Prostate gland (tissue), 2 donors: ENCODE measurements around the gene PDYN.

ENCODE experiments used
- POLR2A ChIP-seq: fragments of 450-650 bp; IDR thresholded peaks from one replicate; pipeline ENCODE4 v1.6.1; 2016; ENCODE audit warnings: antibody characterized with exemption, mild to moderate bottlenecking
- TF ChIP-seq, protein P1 (sequence below), 4 experiments: fragments of 200-600 bp in 2 of 4; fragments of 450-650 bp in 2 of 4; sonication (generic) in 2 of 4; IDR thresholded peaks; 1 replicate in 3 of 4; 2 replicates in 1 of 4; pipeline ENCODE4 v1.5.1; 2016 to 2019; ENCODE audit warnings: antibody characterized with exemption in 4 of 4, mild to moderate bottlenecking in 2 of 4, moderate library complexity in 2 of 4

DNA sequence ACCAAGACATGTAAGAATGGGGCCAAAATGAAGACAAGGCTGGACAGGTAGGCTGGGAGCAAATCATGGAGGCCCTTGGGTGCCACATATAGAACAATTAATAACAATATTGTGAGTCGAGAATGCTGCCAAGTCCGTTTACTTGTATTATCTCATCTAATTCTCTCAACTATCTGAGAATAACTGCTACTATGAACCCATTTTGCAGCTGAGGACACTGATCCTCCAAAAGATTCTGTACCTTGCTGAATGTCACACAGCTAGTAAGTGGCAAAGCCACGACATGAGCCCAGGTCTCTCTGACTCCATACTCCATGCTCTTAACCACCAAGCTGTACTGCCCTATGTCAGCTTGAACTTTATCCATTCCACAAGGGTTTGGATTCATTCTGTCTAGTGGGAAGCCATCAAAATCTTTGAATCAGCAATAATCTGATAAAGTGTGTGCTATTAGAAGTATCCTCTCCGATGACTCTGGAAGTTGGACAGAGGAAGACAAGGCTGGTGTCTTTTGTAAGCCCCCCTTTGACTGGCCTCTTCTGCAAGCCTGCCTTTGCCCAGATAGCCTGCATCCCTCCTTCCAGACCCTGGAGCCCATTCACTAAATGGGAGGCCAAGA, 43.5 kb upstream of the PDYN start:
- TF ChIP-seq, protein P1, sequence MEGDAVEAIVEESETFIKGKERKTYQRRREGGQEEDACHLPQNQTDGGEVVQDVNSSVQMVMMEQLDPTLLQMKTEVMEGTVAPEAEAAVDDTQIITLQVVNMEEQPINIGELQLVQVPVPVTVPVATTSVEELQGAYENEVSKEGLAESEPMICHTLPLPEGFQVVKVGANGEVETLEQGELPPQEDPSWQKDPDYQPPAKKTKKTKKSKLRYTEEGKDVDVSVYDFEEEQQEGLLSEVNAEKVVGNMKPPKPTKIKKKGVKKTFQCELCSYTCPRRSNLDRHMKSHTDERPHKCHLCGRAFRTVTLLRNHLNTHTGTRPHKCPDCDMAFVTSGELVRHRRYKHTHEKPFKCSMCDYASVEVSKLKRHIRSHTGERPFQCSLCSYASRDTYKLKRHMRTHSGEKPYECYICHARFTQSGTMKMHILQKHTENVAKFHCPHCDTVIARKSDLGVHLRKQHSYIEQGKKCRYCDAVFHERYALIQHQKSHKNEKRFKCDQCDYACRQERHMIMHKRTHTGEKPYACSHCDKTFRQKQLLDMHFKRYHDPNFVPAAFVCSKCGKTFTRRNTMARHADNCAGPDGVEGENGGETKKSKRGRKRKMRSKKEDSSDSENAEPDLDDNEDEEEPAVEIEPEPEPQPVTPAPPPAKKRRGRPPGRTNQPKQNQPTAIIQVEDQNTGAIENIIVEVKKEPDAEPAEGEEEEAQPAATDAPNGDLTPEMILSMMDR (IDR thresholded peaks at IDR 0.05): no peak
- no peak for TF ChIP-seq POLR2A
